GM19372 (cell line): ENCODE results near the gene ETFB.

Experiments
- ATAC-seq: cut with Tn5 transposase; IDR thresholded peaks from one replicate; pipeline ENCODE4 v1.9.1; 2021; ENCODE audit warnings: mild to moderate bottlenecking, low read depth, moderate library complexity; ENCODE audit not compliant: unreplicated experiment

ETFB gene

GRCh38 chr19:51297406-51297805, 68.8 kb downstream of the ETFB start:
- ATAC-seq = no peak

GRCh38 chr19:51296336-51297093, 69.7 kb downstream of the ETFB start:
- no peak for ATAC-seq

- no peak for ATAC-seq
These were observed 70.6 kb downstream of the ETFB start for GRCh38 chr19:51295382-51296126.
